ENCODE results near the gene CACNA1A.

The CACNA1A gene

DNA sequence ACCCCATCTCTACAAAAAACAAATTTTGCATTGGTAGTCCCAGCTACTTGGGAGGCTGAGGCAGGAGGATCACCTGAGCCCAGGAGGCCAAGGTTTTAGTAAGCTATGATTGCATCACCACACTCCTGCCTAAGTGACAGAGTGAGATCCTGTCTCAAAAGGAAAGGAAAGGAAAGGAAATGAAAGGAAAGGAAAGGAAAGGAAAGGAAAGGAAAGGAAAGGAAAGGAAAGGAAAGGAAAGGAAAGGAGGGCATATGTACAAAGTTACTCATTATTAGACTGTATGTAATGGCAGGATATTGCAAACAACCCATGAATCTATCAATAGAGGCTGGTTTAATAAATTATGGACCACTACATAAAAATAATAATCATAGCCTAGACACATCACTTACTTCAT is 40.8 kb upstream of the CACNA1A start:
- Histone ChIP-seq H2BK15ac (ENCODE audit: low read depth, poor library complexity, severe bottlenecking) (no peak overlapping the region), H4K91ac (ENCODE audit: low read length) (no peak overlapping the region), H3K18ac (ENCODE audit: low read depth in 1 of 2, low read length in 2 of 2) (no peak overlapping the region), H3K4me3 (ENCODE audit: insufficient read depth in 1 of 2, low read depth in 1 of 2, low read length in 2 of 2) (no peak overlapping the region), H2BK12ac (ENCODE audit: low read length in 2 of 2) (no peak overlapping the region), H3K14ac (ENCODE audit: low read length in 2 of 2) (no peak overlapping the region), H3K9me3 (ENCODE audit: control insufficient read depth, low read length) (peaks cover 21% of the 10 kb centered on the region), H2BK120ac (ENCODE audit: low read depth, low read length) (no peak overlapping the region), H2AK5ac (ENCODE audit: low read length, severe bottlenecking) (no peak overlapping the region), H3K4ac (ENCODE audit: low read depth in 1 of 2, low read length in 2 of 2) (no peak overlapping the region), H3K79me1 (replicated peaks; ENCODE audit: low read length, poor library complexity, severe bottlenecking) (no peaks in the 10 kb centered on the region), H3K23ac (ENCODE audit: low read length in 2 of 2) (no peak overlapping the region), H3K27ac (ENCODE audit: low read length, poor library complexity, severe bottlenecking) (no peak overlapping the region), H3K36me3 (ENCODE audit: control insufficient read depth in 1 of 2, insufficient read depth in 2 of 2, low read depth in 1 of 2, low read length in 2 of 2) (no peaks in the 10 kb centered on the region), H4K8ac (ENCODE audit: low read length) (no peak overlapping the region), H2AFZ (ENCODE audit: low read depth, low read length) (no peak overlapping the region), H2BK5ac (ENCODE audit: low read depth, low read length, poor library complexity, severe bottlenecking) (no peak overlapping the region), H3K4me2 (ENCODE audit: low read length, poor library complexity, severe bottlenecking) (no peak overlapping the region), H3K9ac (ENCODE audit: low read length) (no peak overlapping the region), H3K27me3 (ENCODE audit: control insufficient read depth in 1 of 2, insufficient read depth in 1 of 2, low read length in 2 of 2) (no peaks in the 10 kb centered on the region), H3K4me1 (ENCODE audit: control insufficient read depth, insufficient read depth, low read depth, low read length) (no peaks in the 10 kb centered on the region)
- DNase-seq: no peak

DNA sequence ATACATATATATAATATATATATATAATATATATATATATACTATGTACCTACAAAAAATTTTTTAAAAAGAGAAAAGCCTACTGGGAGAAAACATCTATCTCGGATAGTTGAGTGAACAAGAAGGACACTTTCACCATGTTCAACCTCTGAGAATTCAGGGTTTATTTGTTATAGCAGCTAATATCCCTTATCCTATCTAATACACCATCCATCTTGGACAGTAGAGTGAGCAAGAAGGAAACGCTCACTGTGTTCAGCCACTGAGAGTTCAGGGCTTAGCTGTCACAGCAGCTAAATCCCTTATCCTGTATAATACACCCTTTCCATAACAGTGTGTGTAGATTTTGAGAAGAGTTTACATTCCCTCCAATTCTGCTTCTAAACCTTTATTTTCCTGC is 38.1 kb upstream of the CACNA1A start:
- WGBS: 90% methylated on average over 1 of the region's 2 CpGs
- H3K4me2 ChIP-seq (ENCODE audit: low read length, poor library complexity, severe bottlenecking): no peak overlapping the region

DNA sequence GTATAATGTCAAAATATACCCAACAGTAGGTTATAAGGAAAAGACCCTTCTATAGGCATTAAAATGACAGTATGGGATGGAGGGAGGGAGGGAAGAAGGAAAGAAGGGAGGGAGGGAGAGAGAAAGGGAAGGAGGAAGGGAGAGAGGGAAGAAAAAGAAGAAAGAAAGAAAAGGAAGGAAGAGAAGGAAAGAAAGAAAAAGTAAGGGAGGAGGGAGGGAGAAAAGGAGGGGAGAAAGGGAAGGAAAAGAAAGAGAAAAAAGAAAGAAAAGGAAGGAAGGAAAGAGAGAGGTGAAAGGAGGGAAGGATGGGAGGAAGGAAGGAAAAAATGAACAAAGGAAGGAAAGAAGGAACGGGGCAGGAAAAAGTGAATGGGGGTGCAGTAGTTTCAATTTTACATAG is 35.3 kb upstream of the CACNA1A start:
- Histone ChIP-seq H3K4me2 (ENCODE audit: low read length, poor library complexity, severe bottlenecking) (no peak overlapping the region), H3K4me3 (ENCODE audit: insufficient read depth in 1 of 2, low read depth in 1 of 2, low read length in 2 of 2) (no peak overlapping the region), H3K14ac (ENCODE audit: low read length in 2 of 2) (no peak overlapping the region), H3K18ac (ENCODE audit: low read depth in 1 of 2, low read length in 2 of 2) (no peak overlapping the region), H2AK5ac (ENCODE audit: low read length, severe bottlenecking) (no peak overlapping the region), H3K23ac (ENCODE audit: low read length in 2 of 2) (no peak overlapping the region), H3K27ac (ENCODE audit: low read length, poor library complexity, severe bottlenecking) (no peak overlapping the region), H2BK5ac (ENCODE audit: low read depth, low read length, poor library complexity, severe bottlenecking) (no peak overlapping the region), H3K27me3 (ENCODE audit: control insufficient read depth in 1 of 2, insufficient read depth in 1 of 2, low read length in 2 of 2) (no peaks in the 10 kb centered on the region), H2AFZ (ENCODE audit: low read depth, low read length) (no peak overlapping the region), H2BK15ac (ENCODE audit: low read depth, poor library complexity, severe bottlenecking) (no peak overlapping the region), H3K4ac (ENCODE audit: low read depth in 1 of 2, low read length in 2 of 2) (no peak overlapping the region), H3K79me1 (replicated peaks; ENCODE audit: low read length, poor library complexity, severe bottlenecking) (no peaks in the 10 kb centered on the region), H4K91ac (ENCODE audit: low read length) (no peak overlapping the region), H3K36me3 (ENCODE audit: control insufficient read depth in 1 of 2, insufficient read depth in 2 of 2, low read depth in 1 of 2, low read length in 2 of 2) (no peaks in the 10 kb centered on the region), H2BK120ac (ENCODE audit: low read depth, low read length) (no peak overlapping the region), H4K8ac (ENCODE audit: low read length) (no peak overlapping the region), H2BK12ac (ENCODE audit: low read length in 2 of 2) (no peak overlapping the region), H3K9ac (ENCODE audit: low read length) (no peak overlapping the region), H3K4me1 (ENCODE audit: control insufficient read depth, insufficient read depth, low read depth, low read length) (no peaks in the 10 kb centered on the region), H3K9me3 (ENCODE audit: control insufficient read depth, low read length) (peaks cover 21% of the 10 kb centered on the region)
- WGBS: 47% methylated on average over 1 of the region's 1 CpG
- no peak for DNase-seq

More for the DNA sequence above, 38.1 kb upstream of the CACNA1A start:
- Histone ChIP-seq H3K79me1 (replicated peaks; ENCODE audit: low read length, poor library complexity, severe bottlenecking) (no peaks in the 10 kb centered on the region), H2BK12ac (ENCODE audit: low read length in 2 of 2) (no peak overlapping the region), H3K27me3 (ENCODE audit: control insufficient read depth in 1 of 2, insufficient read depth in 1 of 2, low read length in 2 of 2) (no peaks in the 10 kb centered on the region), H4K8ac (ENCODE audit: low read length) (no peak overlapping the region), H3K9ac (ENCODE audit: low read length) (no peak overlapping the region), H2BK5ac (ENCODE audit: low read depth, low read length, poor library complexity, severe bottlenecking) (no peak overlapping the region), H3K4me3 (ENCODE audit: insufficient read depth in 1 of 2, low read depth in 1 of 2, low read length in 2 of 2) (no peak overlapping the region), H3K9me3 (ENCODE audit: control insufficient read depth, low read length) (peaks cover 21% of the 10 kb centered on the region), H3K4me1 (ENCODE audit: control insufficient read depth, insufficient read depth, low read depth, low read length) (no peaks in the 10 kb centered on the region), H2AFZ (ENCODE audit: low read depth, low read length) (no peak overlapping the region), H3K14ac (ENCODE audit: low read length in 2 of 2) (no peak overlapping the region), H3K23ac (ENCODE audit: low read length in 2 of 2) (no peak overlapping the region), H2AK5ac (ENCODE audit: low read length, severe bottlenecking) (no peak overlapping the region), H3K4ac (ENCODE audit: low read depth in 1 of 2, low read length in 2 of 2) (no peak overlapping the region), H3K36me3 (ENCODE audit: control insufficient read depth in 1 of 2, insufficient read depth in 2 of 2, low read depth in 1 of 2, low read length in 2 of 2) (no peaks in the 10 kb centered on the region), H3K27ac (ENCODE audit: low read length, poor library complexity, severe bottlenecking) (no peak overlapping the region), H2BK120ac (ENCODE audit: low read depth, low read length) (no peak overlapping the region), H2BK15ac (ENCODE audit: low read depth, poor library complexity, severe bottlenecking) (no peak overlapping the region), H3K18ac (ENCODE audit: low read depth in 1 of 2, low read length in 2 of 2) (no peak overlapping the region), H4K91ac (ENCODE audit: low read length) (no peak overlapping the region)
- no peak for DNase-seq

DNA sequence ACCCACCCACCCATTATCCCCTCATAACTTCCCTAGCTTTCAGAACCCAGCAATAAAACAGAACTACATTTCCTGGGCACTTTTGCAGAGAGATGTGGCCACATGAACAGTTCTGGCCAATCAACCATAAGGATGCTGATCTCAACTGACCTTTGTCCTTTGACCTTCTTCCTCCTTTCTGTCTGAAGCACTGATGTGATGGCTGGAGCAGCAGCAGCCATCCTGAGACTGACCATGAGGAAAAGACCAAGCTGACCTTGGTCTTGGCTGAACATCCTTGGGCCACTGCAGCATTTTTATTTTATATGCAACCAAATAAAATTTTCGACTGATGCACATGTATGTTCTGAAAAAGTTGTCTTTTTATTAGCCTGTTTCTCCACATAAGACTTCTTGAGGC is 33.1 kb upstream of the CACNA1A start:
- Histone ChIP-seq H2BK15ac (ENCODE audit: low read depth, poor library complexity, severe bottlenecking) (no peak overlapping the region), H3K4me2 (ENCODE audit: low read length, poor library complexity, severe bottlenecking) (no peak overlapping the region), H3K9me3 (ENCODE audit: control insufficient read depth, low read length) (no peaks in the 10 kb centered on the region), H4K8ac (ENCODE audit: low read length) (no peak overlapping the region), H2BK12ac (ENCODE audit: low read length in 2 of 2) (no peak overlapping the region), H3K18ac (ENCODE audit: low read depth in 1 of 2, low read length in 2 of 2) (no peak overlapping the region), H3K14ac (ENCODE audit: low read length in 2 of 2) (no peak overlapping the region), H3K4me1 (ENCODE audit: control insufficient read depth, insufficient read depth, low read depth, low read length) (no peaks in the 10 kb centered on the region), H2AK5ac (ENCODE audit: low read length, severe bottlenecking) (no peak overlapping the region), H2AFZ (ENCODE audit: low read depth, low read length) (no peak overlapping the region), H3K4ac (ENCODE audit: low read depth in 1 of 2, low read length in 2 of 2) (no peak overlapping the region), H3K9ac (ENCODE audit: low read length) (no peak overlapping the region), H3K79me1 (replicated peaks; ENCODE audit: low read length, poor library complexity, severe bottlenecking) (no peaks in the 10 kb centered on the region), H4K91ac (ENCODE audit: low read length) (no peak overlapping the region), H3K36me3 (ENCODE audit: control insufficient read depth in 1 of 2, insufficient read depth in 2 of 2, low read depth in 1 of 2, low read length in 2 of 2) (no peaks in the 10 kb centered on the region), H2BK120ac (ENCODE audit: low read depth, low read length) (no peak overlapping the region), H2BK5ac (ENCODE audit: low read depth, low read length, poor library complexity, severe bottlenecking) (no peak overlapping the region), H3K4me3 (ENCODE audit: insufficient read depth in 1 of 2, low read depth in 1 of 2, low read length in 2 of 2) (no peak overlapping the region), H3K27me3 (ENCODE audit: control insufficient read depth in 1 of 2, insufficient read depth in 1 of 2, low read length in 2 of 2) (no peaks in the 10 kb centered on the region), H3K27ac (ENCODE audit: low read length, poor library complexity, severe bottlenecking) (no peak overlapping the region), H3K23ac (ENCODE audit: low read length in 2 of 2) (no peak overlapping the region)
- no peak for DNase-seq
- 71% methylated on average over 1 of the region's 1 CpG for WGBS

All from mesenchymal stem cell (in vitro differentiated cells and primary cell).